Esophagus squamous epithelium (tissue), 5 donors: ENCODE measurements around the gene TCF4. TPM values are rescaled to one million over a fixed set of nuclear protein-coding genes. Genes with fewer than 3 reads are reported as not detected.

Experiments
- DNase-seq: peaks from one replicate; lab custom pipeline; 2025; lab: John Stamatoyannopoulos, UW
- H3K27ac ChIP-seq, 4 donors: fragments of 200-600 bp; sonication (generic); one replicate each; pipeline ENCODE4 v1.5.1; 2016 to 2019; ENCODE audit warnings: mild to moderate bottlenecking in 1 of 4
- H3K27me3 ChIP-seq, 4 donors: fragments of 200-600 bp; sonication (generic); 1 replicate in 3 of 4; 2 replicates in 1 of 4; pipeline versions ENCODE4 v1.5.1 to v1.6.0; 2017 to 2021; ENCODE audit warnings: antibody characterized with exemption in 1 of 4
- H3K36me3 ChIP-seq, 3 donors: fragments of 200-600 bp; sonication (generic); one replicate each; pipeline ENCODE4 v1.5.1; 2016 to 2019
- H3K4me1 ChIP-seq, 3 donors: fragments of 200-600 bp; sonication (generic); one replicate each; pipeline ENCODE4 v1.5.1; 2017 to 2019
- H3K4me3 ChIP-seq, 4 donors: fragments of 200-600 bp; sonication (generic); 1 replicate in 3 of 4; 2 replicates in 1 of 4; pipeline ENCODE4 v1.5.1; 2016 to 2019; ENCODE audit warnings: mild to moderate bottlenecking in 2 of 4, moderate library complexity in 1 of 4
- H3K9me3 ChIP-seq, 3 donors: fragments of 200-600 bp; sonication (generic); one replicate each; pipeline ENCODE4 v1.5.1; 2016 to 2019
- POLR2A ChIP-seq, 4 donors: fragments of 450-650 bp; IDR thresholded peaks; one replicate each; pipeline ENCODE4 v1.6.1; 2017; ENCODE audit warnings: antibody characterized with exemption in 4 of 4, mild to moderate bottlenecking in 4 of 4, moderate library complexity in 3 of 4
- WGBS, 2 donors: methylation state at CpG; one replicate each; pipeline ENCODE4 v1.1.5; 2018; 5-methylcytosine and 5-hydroxymethylcytosine counted together
- intact Hi-C: fragments of 100-400 bp; cut with DNase I; formaldehyde crosslinking; loops from one replicate; pipeline ENCODE4 v1.15.0; 2022
- total RNA-seq, 4 donors: library from RNA; depleted of rRNA; stranded (reverse); fragments of >200 nt; gene quantifications; one replicate each; pipeline ENCODE4 v1.1.0, GENCODE V29; 2016
- TF ChIP-seq, protein P1 (sequence below), 6 experiments: fragments of 450-650 bp in 4 of 6; fragments of 200-600 bp in 2 of 6; sonication (generic) in 2 of 6; IDR thresholded peaks; one replicate each; pipeline ENCODE4 v1.5.1; 2016 to 2019; ENCODE audit warnings: antibody characterized with exemption in 6 of 6, mild to moderate bottlenecking in 4 of 6, moderate library complexity in 4 of 6
- donor health status: DM: yes; HTN: yes; CAD: no.

The TCF4 gene
- total RNA-seq, 4 donors from 2014 or later, result 19.0 to 79.7 (median 26.0) TPM

- no peak overlapping the region for H3K4me3 ChIP-seq
- intact Hi-C loops, result no loop called here
- no peaks in the 10 kb centered on the region for H3K27me3 ChIP-seq
- H3K9me3 ChIP-seq, result no peaks in the 10 kb centered on the region
- no peak for DNase-seq
- 91 to 92% methylated on average over 5 of the region's 5 CpGs for WGBS, 2 donors
- H3K27ac ChIP-seq, result no peak overlapping the region
- H3K36me3 ChIP-seq, result no peaks in the 10 kb centered on the region
- H3K4me1 ChIP-seq, result peaks cover 0 to 15% (median 0%) of the 10 kb centered on the region in 3 donors
- TF ChIP-seq, protein P1, sequence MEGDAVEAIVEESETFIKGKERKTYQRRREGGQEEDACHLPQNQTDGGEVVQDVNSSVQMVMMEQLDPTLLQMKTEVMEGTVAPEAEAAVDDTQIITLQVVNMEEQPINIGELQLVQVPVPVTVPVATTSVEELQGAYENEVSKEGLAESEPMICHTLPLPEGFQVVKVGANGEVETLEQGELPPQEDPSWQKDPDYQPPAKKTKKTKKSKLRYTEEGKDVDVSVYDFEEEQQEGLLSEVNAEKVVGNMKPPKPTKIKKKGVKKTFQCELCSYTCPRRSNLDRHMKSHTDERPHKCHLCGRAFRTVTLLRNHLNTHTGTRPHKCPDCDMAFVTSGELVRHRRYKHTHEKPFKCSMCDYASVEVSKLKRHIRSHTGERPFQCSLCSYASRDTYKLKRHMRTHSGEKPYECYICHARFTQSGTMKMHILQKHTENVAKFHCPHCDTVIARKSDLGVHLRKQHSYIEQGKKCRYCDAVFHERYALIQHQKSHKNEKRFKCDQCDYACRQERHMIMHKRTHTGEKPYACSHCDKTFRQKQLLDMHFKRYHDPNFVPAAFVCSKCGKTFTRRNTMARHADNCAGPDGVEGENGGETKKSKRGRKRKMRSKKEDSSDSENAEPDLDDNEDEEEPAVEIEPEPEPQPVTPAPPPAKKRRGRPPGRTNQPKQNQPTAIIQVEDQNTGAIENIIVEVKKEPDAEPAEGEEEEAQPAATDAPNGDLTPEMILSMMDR (IDR thresholded peaks at IDR 0.05), result no peak
- no peak for TF ChIP-seq POLR2A (IDR thresholded peaks at IDR 0.05)
Observed at GRCh38 chr18:55547705-55548056, 40.3 kb downstream of the TCF4 start.

GRCh38 chr18:55546851-55547704 lies 40.9 kb downstream of the TCF4 start:
- intact Hi-C loops, result no loop called here
- H3K27ac ChIP-seq, result peak overlapping the region in 1 of 4 donors; percentile 5
- H3K4me3 ChIP-seq, result peak overlapping the region in 1 of 4 donors; percentile 42
- TF ChIP-seq, protein P1 (IDR thresholded peaks at IDR 0.05), result no peak
- no peak for TF ChIP-seq POLR2A (IDR thresholded peaks at IDR 0.05)
- WGBS, 2 donors, result 21 to 38% methylated on average over 5 of the region's 5 CpGs
- peaks cover 0 to 15% (median 0%) of the 10 kb centered on the region in 3 donors for H3K4me1 ChIP-seq
- H3K9me3 ChIP-seq, result no peaks in the 10 kb centered on the region
- no peak for DNase-seq
- no peaks in the 10 kb centered on the region for H3K27me3 ChIP-seq
- no peaks in the 10 kb centered on the region for H3K36me3 ChIP-seq

- Histone ChIP-seq H3K4me1 (peaks cover 0 to 15% (median 0%) of the 10 kb centered on the region in 3 donors), H3K36me3 (no peaks in the 10 kb centered on the region), H3K9me3 (no peaks in the 10 kb centered on the region), H3K27ac (no peak overlapping the region), H3K27me3 (no peaks in the 10 kb centered on the region), H3K4me3 (no peak overlapping the region)
- no peak for DNase-seq
- intact Hi-C loops, result no loop called here
- 52 to 76% methylated on average over 1 of the region's 1 CpG for WGBS, 2 donors
- no peak for TF ChIP-seq POLR2A (IDR thresholded peaks at IDR 0.05)
- TF ChIP-seq, protein P1 (IDR thresholded peaks at IDR 0.05), result no peak
Observed at GRCh38 chr18:55544014-55544413, 44.0 kb downstream of the TCF4 start.

DNA sequence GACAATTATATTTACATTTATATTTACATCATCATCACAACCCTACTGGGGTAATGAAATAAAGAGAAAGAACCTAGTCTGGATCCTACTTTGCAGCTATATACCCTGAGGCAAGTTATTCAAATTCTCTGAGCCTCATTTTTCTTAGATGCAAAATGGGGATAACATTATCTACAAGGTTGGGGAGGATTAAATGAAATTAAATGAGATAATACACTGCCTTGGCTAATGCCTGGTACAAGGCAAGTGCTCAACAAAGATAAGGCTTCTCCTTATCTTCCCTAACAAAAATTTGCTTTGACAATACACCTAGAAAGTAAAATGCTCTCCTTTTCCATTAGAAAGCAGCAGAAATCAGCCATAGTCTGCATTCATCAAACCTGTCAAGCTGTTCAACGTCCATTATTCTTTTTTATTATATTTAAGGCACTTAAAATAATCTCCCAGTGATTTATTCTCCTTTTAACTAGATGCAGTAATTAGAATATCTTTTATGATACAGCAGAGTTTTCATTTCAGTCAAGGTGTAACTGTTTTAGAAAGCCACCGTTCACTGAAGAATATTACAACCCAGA lies 44.8 kb downstream of the TCF4 start:
- Histone ChIP-seq H3K4me1 (peaks cover 0 to 15% (median 0%) of the 10 kb centered on the region in 3 donors), H3K4me3 (no peak overlapping the region), H3K27ac (no peak overlapping the region), H3K36me3 (no peaks in the 10 kb centered on the region), H3K9me3 (no peaks in the 10 kb centered on the region), H3K27me3 (no peaks in the 10 kb centered on the region)
- TF ChIP-seq, protein P1 (IDR thresholded peaks at IDR 0.05), result no peak
- TF ChIP-seq POLR2A (IDR thresholded peaks at IDR 0.05), result no peak
- 73% methylated on average over 2 of the region's 2 CpGs for WGBS, 2 donors
- intact Hi-C loops, result no loop called here
- DNase-seq, result no peak

GRCh38 chr18:55541571-55541970 lies 46.4 kb downstream of the TCF4 start:
- intact Hi-C loops, result no loop called here
- H3K36me3 ChIP-seq, result no peaks in the 10 kb centered on the region
- 54 to 57% methylated on average over 2 of the region's 2 CpGs for WGBS, 2 donors
- H3K27me3 ChIP-seq, result no peaks in the 10 kb centered on the region
- no peak overlapping the region for H3K4me3 ChIP-seq
- H3K4me1 ChIP-seq, result peaks cover 0 to 2% (median 0%) of the 10 kb centered on the region in 3 donors
- no peak for TF ChIP-seq POLR2A (IDR thresholded peaks at IDR 0.05)
- TF ChIP-seq, protein P1 (IDR thresholded peaks at IDR 0.05), result no peak
- no peaks in the 10 kb centered on the region for H3K9me3 ChIP-seq
- no peak for DNase-seq
- H3K27ac ChIP-seq, result no peak overlapping the region
